ENCODE data around the gene CYTL1. TPM values are rescaled to one million over a fixed set of nuclear protein-coding genes. Genes with fewer than 3 reads are reported as not detected.
"Not testable (repeated sequence)": the region's sequence is repeated elsewhere in the genome, so short reads cannot be mapped to it uniquely, and the experiment has no call there.

The CYTL1 gene, protein sequence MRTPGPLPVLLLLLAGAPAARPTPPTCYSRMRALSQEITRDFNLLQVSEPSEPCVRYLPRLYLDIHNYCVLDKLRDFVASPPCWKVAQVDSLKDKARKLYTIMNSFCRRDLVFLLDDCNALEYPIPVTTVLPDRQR
- 0.54 TPM for total RNA-seq
- not detected for polyA plus RNA-seq

DNA sequence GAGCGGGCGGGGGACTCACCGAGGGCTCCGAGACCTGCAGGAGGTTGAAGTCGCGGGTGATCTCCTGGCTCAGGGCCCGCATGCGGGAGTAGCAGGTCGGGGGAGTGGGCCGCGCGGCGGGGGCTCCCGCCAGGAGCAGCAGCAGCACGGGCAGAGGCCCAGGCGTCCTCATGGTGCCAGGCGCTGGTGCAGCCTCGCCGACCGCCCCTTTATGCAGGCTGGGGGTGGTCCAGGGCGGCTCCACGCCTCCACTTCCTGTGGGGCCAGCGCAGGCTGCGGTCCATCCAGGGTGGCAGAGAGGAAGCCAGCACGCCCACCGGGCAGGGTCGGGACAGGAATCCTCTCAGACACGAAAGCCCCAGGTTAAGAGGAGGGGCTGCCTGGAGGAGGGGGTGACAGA is at the start of gene CYTL1:
TSS of gene CYTL1 (minus strand) at position 185 of the 400 bp plus-strand sequence. CDS start at position 172, 13 bp downstream.
- Histone ChIP-seq H3K9me3 (ENCODE audit: control insufficient read depth in 2 of 2, low read length in 2 of 2) (no peaks in the 10 kb centered on the region), H3K4me1 (ENCODE audit: control insufficient read depth, insufficient read depth, low read length, poor library complexity, severe bottlenecking) (no peaks in the 10 kb centered on the region), H3K27me3 (ENCODE audit: control insufficient read depth, insufficient read depth, low read length) (peaks cover 10% of the 10 kb centered on the region), H3K27ac (ENCODE audit: insufficient read depth, low read length, poor library complexity, severe bottlenecking) (no peak within 1 kb of the TSS), H3K4me3 (ENCODE audit: low read depth, low read length) (no peak within 1 kb of the TSS), H3K36me3 (ENCODE audit: control insufficient read depth, insufficient read depth, low read length) (no peaks in the 10 kb centered on the region)
- Mint-ChIP-seq H3K27ac (no peak within 1 kb of the TSS), H3K4me1 (peaks cover 0 to 2% (median 0%) of the 10 kb centered on the region in 4 donors), H3K36me3 (no peaks in the 10 kb centered on the region), H3K4me3 (no peak within 1 kb of the TSS), H3K27me3 (peaks cover 20% of the 10 kb centered on the region), H3K9me3 (peaks cover 0 to 7% (median 3%) of the 10 kb centered on the region in 7 donors)
- DNase-seq (no peak), ATAC-seq (ENCODE audit: low read depth in 2 of 2) (peak; percentile 18 to 28)

GRCh38 chr4:5067908-5068307 is 48.6 kb upstream of the CYTL1 start:
- H3K27me3 ChIP-seq (ENCODE audit: control insufficient read depth, insufficient read depth, low read length), result no peaks in the 10 kb centered on the region
- H3K9me3 ChIP-seq (ENCODE audit: control insufficient read depth in 2 of 2, low read length in 2 of 2), result peaks cover 6 to 9% of the 10 kb centered on the region in 2 experiments
- no peak for ATAC-seq (ENCODE audit: low read depth in 2 of 2)
- Mint-ChIP-seq H3K9me3 (peaks cover 3 to 18% (median 8%) of the 10 kb centered on the region in 7 donors), H3K4me1 (no peaks in the 10 kb centered on the region), H3K36me3 (no peaks in the 10 kb centered on the region), H3K4me3 (no peak overlapping the region), H3K27ac (no peak overlapping the region), H3K27me3 (no peaks in the 10 kb centered on the region)
- no peak overlapping the region for H3K27ac ChIP-seq (ENCODE audit: insufficient read depth, low read length, poor library complexity, severe bottlenecking)
- H3K4me1 ChIP-seq (ENCODE audit: control insufficient read depth, insufficient read depth, low read length, poor library complexity, severe bottlenecking), result no peaks in the 10 kb centered on the region
- no peaks in the 10 kb centered on the region for H3K36me3 ChIP-seq (ENCODE audit: control insufficient read depth, insufficient read depth, low read length)
- no peak overlapping the region for H3K4me3 ChIP-seq (ENCODE audit: low read depth, low read length)
- no peak for DNase-seq

- H3K9me3 ChIP-seq (ENCODE audit: control insufficient read depth in 2 of 2, low read length in 2 of 2); H3K27ac Mint-ChIP-seq; ATAC-seq (ENCODE audit: low read depth in 2 of 2); H3K36me3 ChIP-seq (ENCODE audit: control insufficient read depth, insufficient read depth, low read length); H3K4me1 ChIP-seq (ENCODE audit: control insufficient read depth, insufficient read depth, low read length, poor library complexity, severe bottlenecking); H3K36me3 Mint-ChIP-seq; H3K4me1 Mint-ChIP-seq; H3K27me3 ChIP-seq (ENCODE audit: control insufficient read depth, insufficient read depth, low read length); H3K27me3 Mint-ChIP-seq; H3K4me3 Mint-ChIP-seq; H3K4me3 ChIP-seq (ENCODE audit: low read depth, low read length); H3K27ac ChIP-seq (ENCODE audit: insufficient read depth, low read length, poor library complexity, severe bottlenecking); DNase-seq: not testable (repeated sequence)
- H3K9me3 Mint-ChIP-seq, result peaks cover 3 to 16% (median 8%) of the 10 kb centered on the region in 7 donors
Observed at GRCh38 chr4:5066968-5067367, 47.7 kb upstream of the CYTL1 start.

GRCh38 chr4:5066101-5066500 is 46.8 kb upstream of the CYTL1 start:
- no peak overlapping the region for H3K4me3 Mint-ChIP-seq
- no peaks in the 10 kb centered on the region for H3K27me3 Mint-ChIP-seq
- Histone ChIP-seq H3K27me3 (ENCODE audit: control insufficient read depth, insufficient read depth, low read length) (no peaks in the 10 kb centered on the region), H3K9me3 (ENCODE audit: control insufficient read depth in 2 of 2, low read length in 2 of 2) (peaks cover 6 to 9% of the 10 kb centered on the region in 2 experiments), H3K36me3 (ENCODE audit: control insufficient read depth, insufficient read depth, low read length) (no peaks in the 10 kb centered on the region), H3K4me1 (ENCODE audit: control insufficient read depth, insufficient read depth, low read length, poor library complexity, severe bottlenecking) (no peaks in the 10 kb centered on the region), H3K4me3 (ENCODE audit: low read depth, low read length) (no peak overlapping the region), H3K27ac (ENCODE audit: insufficient read depth, low read length, poor library complexity, severe bottlenecking) (no peak overlapping the region)
- no peak for DNase-seq
- no peaks in the 10 kb centered on the region for H3K4me1 Mint-ChIP-seq
- peaks cover 3 to 16% (median 8%) of the 10 kb centered on the region in 7 donors for H3K9me3 Mint-ChIP-seq
- H3K27ac Mint-ChIP-seq, result no peak overlapping the region
- no peaks in the 10 kb centered on the region for H3K36me3 Mint-ChIP-seq
- no peak for ATAC-seq (ENCODE audit: low read depth in 2 of 2)

GRCh38 chr4:5055411-5055810 is 36.2 kb upstream of the CYTL1 start:
- Mint-ChIP-seq H3K4me3 (no peak overlapping the region), H3K27ac (no peak overlapping the region), H3K9me3 (peaks cover 0 to 6% (median under 1%) of the 10 kb centered on the region in 7 donors), H3K27me3 (peaks cover 30% of the 10 kb centered on the region), H3K4me1 (peaks cover 0 to 14% (median 7%) of the 10 kb centered on the region in 4 donors), H3K36me3 (no peaks in the 10 kb centered on the region)
- Histone ChIP-seq H3K27ac (ENCODE audit: insufficient read depth, low read length, poor library complexity, severe bottlenecking) (no peak overlapping the region), H3K36me3 (ENCODE audit: control insufficient read depth, insufficient read depth, low read length) (no peaks in the 10 kb centered on the region), H3K4me3 (ENCODE audit: low read depth, low read length) (no peak overlapping the region), H3K4me1 (ENCODE audit: control insufficient read depth, insufficient read depth, low read length, poor library complexity, severe bottlenecking) (peaks cover 15% of the 10 kb centered on the region), H3K27me3 (ENCODE audit: control insufficient read depth, insufficient read depth, low read length) (peaks cover 2% of the 10 kb centered on the region), H3K9me3 (ENCODE audit: control insufficient read depth in 2 of 2, low read length in 2 of 2) (no peaks in the 10 kb centered on the region)
- ATAC-seq (ENCODE audit: low read depth in 2 of 2) (no peak), DNase-seq (no peak)

GRCh38 chr4:5054532-5054931 is 35.3 kb upstream of the CYTL1 start:
- H3K9me3 ChIP-seq (ENCODE audit: control insufficient read depth in 2 of 2, low read length in 2 of 2), result no peaks in the 10 kb centered on the region
- H3K36me3 ChIP-seq (ENCODE audit: control insufficient read depth, insufficient read depth, low read length), result no peaks in the 10 kb centered on the region
- ATAC-seq (ENCODE audit: low read depth in 2 of 2) (no peak), DNase-seq (no peak)
- peaks cover 38% of the 10 kb centered on the region for H3K27me3 Mint-ChIP-seq
- H3K4me3 ChIP-seq (ENCODE audit: low read depth, low read length), result no peak overlapping the region
- H3K27ac ChIP-seq (ENCODE audit: insufficient read depth, low read length, poor library complexity, severe bottlenecking), result no peak overlapping the region
- no peak overlapping the region for H3K4me3 Mint-ChIP-seq
- peaks cover 20% of the 10 kb centered on the region for H3K4me1 ChIP-seq (ENCODE audit: control insufficient read depth, insufficient read depth, low read length, poor library complexity, severe bottlenecking)
- no peak overlapping the region for H3K27ac Mint-ChIP-seq
- peaks cover 0 to 6% (median 0%) of the 10 kb centered on the region in 7 donors for H3K9me3 Mint-ChIP-seq
- H3K36me3 Mint-ChIP-seq, result no peaks in the 10 kb centered on the region
- H3K27me3 ChIP-seq (ENCODE audit: control insufficient read depth, insufficient read depth, low read length), result peaks cover 5% of the 10 kb centered on the region
- peaks cover 0 to 18% (median 7%) of the 10 kb centered on the region in 4 donors for H3K4me1 Mint-ChIP-seq

DNA sequence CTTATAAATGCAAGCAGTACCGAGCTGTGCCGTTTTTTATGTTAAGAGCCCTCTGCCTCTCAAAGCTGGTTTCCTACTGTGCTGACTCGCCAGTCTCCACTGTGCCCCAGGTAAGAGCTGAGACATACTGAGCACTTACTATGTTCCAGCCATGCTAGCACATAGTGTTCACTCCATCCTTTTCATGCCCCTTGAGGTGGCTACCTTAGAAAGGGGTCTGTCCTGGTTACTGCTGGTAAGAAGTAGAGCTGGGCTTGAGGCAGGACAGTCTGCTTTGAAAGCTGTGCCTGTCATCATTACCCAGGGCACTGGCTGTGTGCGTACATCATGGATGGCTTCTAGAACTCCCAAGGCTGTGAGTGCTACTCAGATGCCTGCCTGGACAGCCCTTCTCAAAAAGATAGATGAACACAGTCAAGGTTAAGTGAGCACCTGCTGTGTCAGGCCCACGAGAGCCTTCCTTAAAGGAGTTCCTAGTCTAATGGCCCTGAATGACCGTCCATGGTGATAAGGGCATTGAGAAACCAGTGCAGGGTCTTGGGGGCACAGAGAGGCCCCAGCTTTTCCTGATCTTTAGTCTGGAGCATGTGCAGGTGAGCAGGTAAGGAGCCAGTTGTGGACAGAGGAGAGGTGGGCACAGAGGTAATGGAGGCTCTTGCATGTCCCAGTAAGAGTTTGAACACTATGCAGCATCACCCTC is 33.6 kb upstream of the CYTL1 start:
- Histone ChIP-seq H3K27me3 (ENCODE audit: control insufficient read depth, insufficient read depth, low read length) (peaks cover 5% of the 10 kb centered on the region), H3K36me3 (ENCODE audit: control insufficient read depth, insufficient read depth, low read length) (no peaks in the 10 kb centered on the region), H3K9me3 (ENCODE audit: control insufficient read depth in 2 of 2, low read length in 2 of 2) (no peaks in the 10 kb centered on the region), H3K27ac (ENCODE audit: insufficient read depth, low read length, poor library complexity, severe bottlenecking) (no peak overlapping the region), H3K4me1 (ENCODE audit: control insufficient read depth, insufficient read depth, low read length, poor library complexity, severe bottlenecking) (peaks cover 20% of the 10 kb centered on the region), H3K4me3 (ENCODE audit: low read depth, low read length) (no peak overlapping the region)
- Mint-ChIP-seq H3K4me3 (peak overlapping the region in 1 of 4 donors; percentile 26), H3K9me3 (peaks cover 0 to 6% (median 0%) of the 10 kb centered on the region in 7 donors), H3K36me3 (no peaks in the 10 kb centered on the region), H3K4me1 (peaks cover 0 to 18% (median 7%) of the 10 kb centered on the region in 4 donors), H3K27me3 (peaks cover 47% of the 10 kb centered on the region), H3K27ac (no peak overlapping the region)
- no peak for ATAC-seq (ENCODE audit: low read depth in 2 of 2)
- DNase-seq, result no peak
